ENCODE data around the gene RAB11FIP4.

RAB11FIP4 gene

GRCh38 chr17:31527606-31528005, 136.1 kb downstream of the RAB11FIP4 start:
- H3K9me3 ChIP-seq (ENCODE audit: control insufficient read depth, insufficient read depth, low read depth, low read length) = no peaks in the 10 kb centered on the region
- peaks cover 0 to 41% of the 10 kb centered on the region in 2 experiments; a peak in 1 of 3 replicates for H3K36me3 ChIP-seq (ENCODE audit: control insufficient read depth in 2 of 2, insufficient read depth in 1 of 2, low read length in 2 of 2)
- POLR2A ChIA-PET = interaction anchor here (1.1 kb wide), 1 partner anchor 87 kb away, joined by 3 read pairs; no protein-coding TSS in a partner anchor
- H3K27ac ChIP-seq (ENCODE audit: extremely low read depth, low read depth, low read length) = no peak overlapping the region
- no peak for TF ChIP-seq KLF8 (tag by site-specific recombination; IDR thresholded peaks at IDR 0.05)
- TF ChIP-seq ZNF398 (tag by site-specific recombination; IDR thresholded peaks at IDR 0.05) = no peak
- no peak for TF ChIP-seq SCRT2 (tag by site-specific recombination; IDR thresholded peaks at IDR 0.05)
- TF ChIP-seq ZNF362 (tag by site-specific recombination; IDR thresholded peaks at IDR 0.05) = no peak
- TF ChIP-seq ZNF626 (tag by site-specific recombination; IDR thresholded peaks at IDR 0.05) = no peak
- TF ChIP-seq ZNF473 (tag by site-specific recombination; IDR thresholded peaks at IDR 0.05) = no peak
- TF ChIP-seq ZNF16 (tag by site-specific recombination; IDR thresholded peaks at IDR 0.05; ENCODE audit: low read depth) = no peak
- TF ChIP-seq ZNF664 (tag by site-specific recombination; IDR thresholded peaks at IDR 0.05) = no peak
- TF ChIP-seq MYNN (tag by site-specific recombination; IDR thresholded peaks at IDR 0.05; ENCODE audit: borderline replicate concordance) = no peak
- no peak for TF ChIP-seq ZNF600 (tag by site-specific recombination; IDR thresholded peaks at IDR 0.05)
- no peak for TF ChIP-seq ATF2 (tag by site-specific recombination; IDR thresholded peaks at IDR 0.05; ENCODE audit: low read depth)
- TF ChIP-seq ZNF449 (tag by site-specific recombination; IDR thresholded peaks at IDR 0.05) = no peak
- no peak for TF ChIP-seq ZNF629 (tag by site-specific recombination; IDR thresholded peaks at IDR 0.05)
- TF ChIP-seq ZNF214 (tag by site-specific recombination; IDR thresholded peaks at IDR 0.05; ENCODE audit: borderline replicate concordance) = no peak
- TF ChIP-seq ZNF670 (tag by site-specific recombination; IDR thresholded peaks at IDR 0.05; ENCODE audit: low read depth) = no peak
- TF ChIP-seq ZNF157 (tag by site-specific recombination; IDR thresholded peaks at IDR 0.05) = no peak
- H3K4me3 ChIP-seq (ENCODE audit: low read depth, low read length) = no peak overlapping the region
- CTCF ChIA-PET = interaction anchor here (0.7 to 9.5 kb wide), 9 partner anchors 10 to 315 kb away, joined by 3 to 111 read pairs (median 5); no protein-coding TSS in a partner anchor
- H3K4me1 ChIP-seq (ENCODE audit: control insufficient read depth, insufficient read depth, low read length) = no peaks in the 10 kb centered on the region; the same call in 1 of the 2 replicates

GRCh38 chr17:31528291-31528874, 136.9 kb downstream of the RAB11FIP4 start:
- Histone ChIP-seq H3K36me3 (ENCODE audit: control insufficient read depth in 2 of 2, insufficient read depth in 1 of 2, low read length in 2 of 2) (peaks cover 0 to 37% of the 10 kb centered on the region in 2 experiments; a peak in 1 of 3 replicates), H3K27ac (ENCODE audit: extremely low read depth, low read depth, low read length) (no peak overlapping the region), H3K4me3 (ENCODE audit: low read depth, low read length) (no peak overlapping the region), H3K9me3 (ENCODE audit: control insufficient read depth, insufficient read depth, low read depth, low read length) (no peaks in the 10 kb centered on the region), H3K4me1 (ENCODE audit: control insufficient read depth, insufficient read depth, low read length) (peaks cover 2% of the 10 kb centered on the region; the same call in 1 of the 2 replicates)
- POLR2A ChIA-PET = interaction anchor here (1.1 kb wide), 1 partner anchor 88 kb away, joined by 3 read pairs; no protein-coding TSS in a partner anchor
- CTCF ChIA-PET = interaction anchor here (0.7 to 9.5 kb wide), 7 partner anchors 11 to 314 kb away, joined by 3 to 111 read pairs (median 5); no protein-coding TSS in a partner anchor
- TF ChIP-seq SETDB1 (IDR thresholded peaks at IDR 0.05; ENCODE audit: insufficient read length, low read length) (no peak), ZNF692 (tag by site-specific recombination; IDR thresholded peaks at IDR 0.05) (no peak), ZNF621 (tag by site-specific recombination; IDR thresholded peaks at IDR 0.05) (no peak), ZNF121 (tag by site-specific recombination; IDR thresholded peaks at IDR 0.05) (no peak), PRDM4 (tag by site-specific recombination; IDR thresholded peaks at IDR 0.05) (no peak), ZNF391 (tag by site-specific recombination; IDR thresholded peaks at IDR 0.05; ENCODE audit: borderline replicate concordance, low read depth) (no peak), ZNF16 (tag by site-specific recombination; IDR thresholded peaks at IDR 0.05; ENCODE audit: low read depth) (no peak), ZNF433 (tag by site-specific recombination; IDR thresholded peaks at IDR 0.05; ENCODE audit: low read depth) (no peak)

Measured in HEK293 (cell line).